ENCODE results near the gene OXTR.

- TF ChIP-seq, protein P1, sequence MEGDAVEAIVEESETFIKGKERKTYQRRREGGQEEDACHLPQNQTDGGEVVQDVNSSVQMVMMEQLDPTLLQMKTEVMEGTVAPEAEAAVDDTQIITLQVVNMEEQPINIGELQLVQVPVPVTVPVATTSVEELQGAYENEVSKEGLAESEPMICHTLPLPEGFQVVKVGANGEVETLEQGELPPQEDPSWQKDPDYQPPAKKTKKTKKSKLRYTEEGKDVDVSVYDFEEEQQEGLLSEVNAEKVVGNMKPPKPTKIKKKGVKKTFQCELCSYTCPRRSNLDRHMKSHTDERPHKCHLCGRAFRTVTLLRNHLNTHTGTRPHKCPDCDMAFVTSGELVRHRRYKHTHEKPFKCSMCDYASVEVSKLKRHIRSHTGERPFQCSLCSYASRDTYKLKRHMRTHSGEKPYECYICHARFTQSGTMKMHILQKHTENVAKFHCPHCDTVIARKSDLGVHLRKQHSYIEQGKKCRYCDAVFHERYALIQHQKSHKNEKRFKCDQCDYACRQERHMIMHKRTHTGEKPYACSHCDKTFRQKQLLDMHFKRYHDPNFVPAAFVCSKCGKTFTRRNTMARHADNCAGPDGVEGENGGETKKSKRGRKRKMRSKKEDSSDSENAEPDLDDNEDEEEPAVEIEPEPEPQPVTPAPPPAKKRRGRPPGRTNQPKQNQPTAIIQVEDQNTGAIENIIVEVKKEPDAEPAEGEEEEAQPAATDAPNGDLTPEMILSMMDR (IDR thresholded peaks at IDR 0.05) = no peak
- TF ChIP-seq POLR2A (IDR thresholded peaks at IDR 0.05) (no peak), POLR2AphosphoS5 (IDR thresholded peaks at IDR 0.05) (no peak)
Observed at GRCh38 chr3:8739757-8740504, 29.5 kb downstream of the OXTR start.
